Forelimb muscle (tissue), 1 donor: Measurements from ENCODE around the gene LRRC40. TPM values are rescaled to one million over a fixed set of nuclear protein-coding genes. Genes with fewer than 3 reads are reported as not detected.
A peak's percentile ranks its signal among the peaks of the same experiment; 100 is the strongest.

Source experiments
- DNase-seq: peaks from one replicate; pipeline ENCODE4 v3.0.0-alpha.2; 2013; ENCODE audit warnings: low read depth
- polyA plus RNA-seq: library from polyadenylated mRNA; unstranded; fragments of 120-200 nt; gene quantifications from one replicate; pipeline ENCODE4 v1.2.1, GENCODE V29; 2013; ENCODE audit not compliant: insufficient read length

LRRC40 gene
- polyA plus RNA-seq, 1 donor = 15.5 TPM

DNA sequence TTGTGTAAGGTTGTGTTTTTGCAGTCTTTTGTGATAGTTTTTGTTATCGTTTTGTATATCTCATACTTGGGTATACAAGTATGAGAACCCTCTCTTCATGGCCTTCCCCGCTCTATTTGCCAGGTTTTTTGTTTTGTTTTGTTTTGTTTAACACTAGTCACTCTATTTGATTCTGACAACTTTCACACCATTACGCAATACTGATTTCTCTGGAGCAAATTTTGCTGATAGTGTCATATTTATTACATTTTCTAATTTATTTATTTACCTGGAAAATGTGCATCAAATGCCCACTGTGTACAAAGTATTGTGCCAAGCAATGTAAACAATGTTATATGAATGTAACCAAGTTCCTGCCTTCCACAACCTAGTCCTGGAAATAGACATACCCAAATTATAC lies 90.1 kb downstream of the LRRC40 start:
- DNase-seq = no peak

DNA sequence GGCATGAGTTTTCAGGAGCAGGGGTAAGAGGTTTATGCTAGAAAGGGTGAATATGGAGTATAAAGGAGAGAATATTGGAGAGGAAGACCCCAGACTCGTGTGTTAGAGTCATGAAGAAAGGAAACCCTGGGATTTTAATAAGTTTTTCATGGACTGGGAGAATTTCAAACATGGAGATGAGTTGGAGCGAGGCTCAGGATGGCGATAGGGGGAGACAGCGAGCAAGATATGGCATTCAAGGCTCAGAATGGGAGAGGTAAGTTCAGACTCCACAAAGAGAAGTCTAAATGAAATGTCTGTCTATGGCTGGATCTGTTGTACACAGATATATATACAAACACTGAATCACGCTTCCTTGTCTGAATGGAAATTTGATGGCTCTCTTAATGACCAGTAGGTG lies 92.5 kb downstream of the LRRC40 start:
- no peak for DNase-seq

DNA sequence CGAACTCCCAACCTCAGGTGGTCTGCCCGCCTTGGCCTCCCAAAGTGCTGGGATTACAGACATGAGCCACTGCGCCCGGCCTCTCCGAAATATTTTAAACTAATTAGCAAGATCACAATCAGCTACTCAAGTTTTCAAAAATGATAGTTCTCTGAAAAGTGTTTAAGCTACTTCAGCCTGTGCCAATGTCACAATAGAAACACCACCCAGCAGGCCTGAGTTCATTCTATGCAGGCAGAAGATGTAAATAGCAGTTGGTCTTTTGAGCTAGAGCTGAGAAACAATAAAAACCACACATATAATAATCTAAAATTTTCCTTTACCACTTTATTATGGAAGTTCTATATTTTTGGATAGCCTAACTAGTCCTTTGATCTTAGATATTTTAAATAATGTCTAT lies 96.1 kb downstream of the LRRC40 start:
- DNase-seq = no peak

DNA sequence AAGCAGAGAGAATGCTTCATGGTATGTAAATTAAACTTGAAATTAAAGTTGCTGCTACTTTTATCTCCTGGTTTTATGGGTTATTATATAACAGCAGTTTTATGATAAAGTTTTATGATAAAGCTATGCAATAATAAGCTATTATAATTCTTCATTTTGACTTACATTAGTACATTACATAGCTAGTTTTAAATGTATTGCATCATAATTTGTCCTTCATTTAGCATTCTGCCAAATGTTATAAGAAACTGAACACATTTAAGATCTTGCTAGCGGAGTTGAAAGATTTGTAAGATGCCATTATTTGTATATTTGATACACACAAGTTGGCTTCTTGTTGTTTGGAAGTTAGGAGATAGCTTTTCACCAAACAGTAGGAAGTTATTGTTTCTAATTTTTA lies 101.6 kb downstream of the LRRC40 start:
- no peak for DNase-seq

DNA sequence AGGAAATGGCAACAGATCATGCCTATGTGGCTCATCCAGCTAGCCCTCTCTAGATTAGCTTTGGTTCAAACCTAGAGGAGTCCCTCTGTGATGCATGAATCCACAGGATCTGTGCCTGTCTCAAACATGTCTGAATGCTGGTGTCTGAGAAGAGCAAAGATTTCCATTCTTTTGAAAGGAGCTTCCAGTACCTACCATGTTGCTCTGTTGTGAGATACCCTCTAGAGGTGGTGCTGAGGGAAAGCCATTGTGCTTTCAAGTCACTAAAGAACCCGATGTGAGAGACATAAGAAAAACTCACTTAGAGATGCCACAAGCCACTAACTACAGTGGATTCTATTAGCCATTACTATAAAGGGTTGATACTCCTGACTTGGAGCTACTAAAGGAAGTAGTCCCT lies 103.6 kb downstream of the LRRC40 start:
- DNase-seq = no peak

DNA sequence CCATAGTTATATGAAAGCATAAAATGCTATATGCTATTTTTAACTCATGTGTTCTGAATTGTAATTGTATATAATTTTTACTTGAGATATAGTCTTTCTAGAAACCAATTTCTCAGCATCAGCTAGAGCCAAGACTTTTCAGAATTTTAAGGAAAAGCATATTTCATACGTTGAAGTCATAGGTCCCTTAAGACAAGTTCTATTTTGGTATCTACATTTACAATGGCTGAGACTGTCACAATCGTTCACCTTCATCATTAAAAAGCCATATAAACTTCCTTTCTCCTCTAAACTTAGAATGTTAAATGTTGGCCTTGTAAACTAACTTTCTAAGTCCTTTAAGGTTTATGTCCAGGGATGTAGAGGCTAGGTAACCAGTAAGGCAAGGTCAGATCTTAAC lies 104.1 kb downstream of the LRRC40 start:
- DNase-seq = peak; percentile 67

Other genes starting within 250 kb of the LRRC40 start
- 208 TPM for gene SRSF11, start 15.8 kb upstream of the LRRC40 start, polyA plus RNA-seq
- 16.2 TPM for gene ANKRD13C, start 149.1 kb upstream of the LRRC40 start, polyA plus RNA-seq
- 1.9 TPM for gene CTH, start 205.7 kb upstream of the LRRC40 start, polyA plus RNA-seq